ENCODE measurements around the gene HSPB6.

- TF ChIP-seq CTCF (IDR thresholded peaks at IDR 0.05; ENCODE audit: borderline replicate concordance, extremely low read depth, low read length, poor library complexity, severe bottlenecking) (no peak), EZH2 (IDR thresholded peaks at IDR 0.05; ENCODE audit: borderline replicate concordance, low read depth, low read length, severe bottlenecking) (no peak)
Measured at GRCh38 chr19:35784503-35785338, 27.9 kb upstream of the HSPB6 start.

Data from DND-41 (cell line).